Measurements from ENCODE around the gene LIG3.
"Not testable (repeated sequence)": the region's sequence is repeated elsewhere in the genome, so short reads cannot be mapped to it uniquely, and the experiment has no call there.

The LIG3 gene

GRCh38 chr17:34980353-34980680 is at the start of gene LIG3:
TSS of gene LIG3 (plus strand) at chr17:34980512. CDS start at chr17:34983006, 2,494 bp downstream.
- peak; percentile 87 for DNase-seq (ENCODE audit: low spot score)
- no peak for FAIRE-seq

GRCh38 chr17:34950780-34951179 is 29.5 kb upstream of the LIG3 start:
- not testable (repeated sequence) for FAIRE-seq; DNase-seq (ENCODE audit: low spot score)

- no peak for FAIRE-seq
- DNase-seq (ENCODE audit: low spot score): no peak
These were observed 21.9 kb upstream of the LIG3 start for GRCh38 chr17:34958438-34958837.

- peak; percentile 72 for FAIRE-seq
- peak; percentile 76 for DNase-seq (ENCODE audit: low spot score)
These were observed 19.0 kb upstream of the LIG3 start, which contains the start of the genes CCT6B and ZNF830 for GRCh38 chr17:34961093-34961911. TSS of gene CCT6B (minus strand) at chr17:34961460. CDS start at chr17:34961393, 67 bp downstream. TSS of gene ZNF830 (plus strand) at chr17:34961540. CDS start at chr17:34961567, 27 bp downstream.

GRCh38 chr17:34974179-34974578 is 6.1 kb upstream of the LIG3 start:
- DNase-seq (ENCODE audit: low spot score) (no peak), FAIRE-seq (no peak)

- no peak for FAIRE-seq
- no peak for DNase-seq (ENCODE audit: low spot score)
These were observed 5.2 kb upstream of the LIG3 start for GRCh38 chr17:34974794-34975785.

GRCh38 chr17:34979153-34979552 is 1.2 kb upstream of the LIG3 start:
- FAIRE-seq (no peak), DNase-seq (ENCODE audit: low spot score) (no peak)

GRCh38 chr17:34979650-34980352 is 511 bp upstream of the LIG3 start:
- no peak for FAIRE-seq
- DNase-seq (ENCODE audit: low spot score): no peak

- DNase-seq (ENCODE audit: low spot score): peak; percentile 64
- no peak for FAIRE-seq
These were observed 597 bp downstream of the LIG3 start for GRCh38 chr17:34980681-34981537.

- DNase-seq (ENCODE audit: low spot score) (no peak), FAIRE-seq (no peak)
These were observed 1.4 kb downstream of the LIG3 start for GRCh38 chr17:34981538-34982241.

GRCh38 chr17:34987232-34987631 is 6.9 kb downstream of the LIG3 start:
- DNase-seq (ENCODE audit: low spot score): no peak
- no peak for FAIRE-seq

- FAIRE-seq (no peak), DNase-seq (ENCODE audit: low spot score) (no peak)
These were observed 8.3 kb downstream of the LIG3 start for GRCh38 chr17:34988644-34989043.

- no peak for FAIRE-seq
- DNase-seq (ENCODE audit: low spot score): no peak
These were observed 9.2 kb downstream of the LIG3 start for GRCh38 chr17:34989473-34989872.

GRCh38 chr17:34990921-34991365 is 10.6 kb downstream of the LIG3 start:
- no peak for FAIRE-seq
- no peak for DNase-seq (ENCODE audit: low spot score)

- FAIRE-seq: no peak
- DNase-seq (ENCODE audit: low spot score): no peak
These were observed 11.3 kb downstream of the LIG3 start for GRCh38 chr17:34991606-34992005.

GRCh38 chr17:34993031-34993430 is 12.7 kb downstream of the LIG3 start:
- FAIRE-seq: no peak
- DNase-seq (ENCODE audit: low spot score): no peak

GRCh38 chr17:34996422-34997285 is 16.3 kb downstream of the LIG3 start:
- no peak for DNase-seq (ENCODE audit: low spot score)
- FAIRE-seq: no peak

- FAIRE-seq: no peak
These were observed 17.1 kb downstream of the LIG3 start for GRCh38 chr17:34997355-34997862.

GRCh38 chr17:34998205-34998604 is 17.9 kb downstream of the LIG3 start:
- FAIRE-seq: no peak
- DNase-seq (ENCODE audit: low spot score): peak; percentile 51

More at GRCh38 chr17:34997355-34997862, 17.1 kb downstream of the LIG3 start:
- no peak for DNase-seq (ENCODE audit: low spot score)
